Measurements from ENCODE around the gene SCO1.
"Not testable (repeated sequence)": the region's sequence is repeated elsewhere in the genome, so short reads cannot be mapped to it uniquely, and the experiment has no call there.

Gene SCO1

GRCh38 chr17:10718547-10718946 lies 21.2 kb upstream of the SCO1 start:
- DNase-seq (ENCODE audit: insufficient read length) = no peak
- TF ChIP-seq TAF1 (IDR thresholded peaks at IDR 0.05; ENCODE audit: borderline replicate concordance, low read depth, low read length) = no peak
- no peak for FAIRE-seq

- TF ChIP-seq TAF1 (IDR thresholded peaks at IDR 0.05; ENCODE audit: borderline replicate concordance, low read depth, low read length) (no peak), POLR2A (IDR thresholded peaks at IDR 0.05; ENCODE audit: low read depth, low read length) (no peak), POLR2AphosphoS5 (IDR thresholded peaks at IDR 0.05; ENCODE audit: low read depth, low read length) (no peak)
- FAIRE-seq = no peak
Measured at GRCh38 chr17:10716218-10716617, 18.9 kb upstream of the SCO1 start.

GRCh38 chr17:10713318-10713717 lies 16.0 kb upstream of the SCO1 start:
- TF ChIP-seq POLR2AphosphoS5 (IDR thresholded peaks at IDR 0.05; ENCODE audit: low read depth, low read length) = no peak
- no peak for TF ChIP-seq POLR2A (IDR thresholded peaks at IDR 0.05; ENCODE audit: low read depth, low read length)
- no peak for TF ChIP-seq TAF1 (IDR thresholded peaks at IDR 0.05; ENCODE audit: borderline replicate concordance, low read depth, low read length)
- no peak for FAIRE-seq
- no peak for DNase-seq (ENCODE audit: insufficient read length)

More at GRCh38 chr17:10716218-10716617, 18.9 kb upstream of the SCO1 start:
- DNase-seq (ENCODE audit: insufficient read length) = no peak

- peak; percentile 80 for FAIRE-seq
- DNase-seq (ENCODE audit: insufficient read length) = no peak
- TF ChIP-seq TAF1 (IDR thresholded peaks at IDR 0.05; ENCODE audit: borderline replicate concordance, low read depth, low read length) = no peak
- TF ChIP-seq POLR2A (IDR thresholded peaks at IDR 0.05; ENCODE audit: low read depth, low read length) = no peak
- TF ChIP-seq POLR2AphosphoS5 (IDR thresholded peaks at IDR 0.05; ENCODE audit: low read depth, low read length) = no peak
Measured at GRCh38 chr17:10705727-10706126, 8.4 kb upstream of the SCO1 start.

- DNase-seq (ENCODE audit: insufficient read length) = no peak
- no peak for FAIRE-seq
- TF ChIP-seq TAF1 (IDR thresholded peaks at IDR 0.05; ENCODE audit: borderline replicate concordance, low read depth, low read length) (no peak), POLR2AphosphoS5 (IDR thresholded peaks at IDR 0.05; ENCODE audit: low read depth, low read length) (no peak), POLR2A (IDR thresholded peaks at IDR 0.05; ENCODE audit: low read depth, low read length) (no peak)
Measured at GRCh38 chr17:10702574-10702973, 5.2 kb upstream of the SCO1 start.

- DNase-seq (ENCODE audit: insufficient read length) (no peak), FAIRE-seq (no peak)
- TF ChIP-seq POLR2A (IDR thresholded peaks at IDR 0.05; ENCODE audit: low read depth, low read length) (no peak), TAF1 (IDR thresholded peaks at IDR 0.05; ENCODE audit: borderline replicate concordance, low read depth, low read length) (no peak), POLR2AphosphoS5 (IDR thresholded peaks at IDR 0.05; ENCODE audit: low read depth, low read length) (no peak)
Measured at GRCh38 chr17:10699856-10700255, 2.5 kb upstream of the SCO1 start.

GRCh38 chr17:10698096-10698818 lies 924 bp upstream of the SCO1 start:
- FAIRE-seq = peak; percentile 78

GRCh38 chr17:10695875-10696407 lies 1.4 kb downstream of the SCO1 start:
- not testable (repeated sequence) for FAIRE-seq; DNase-seq (ENCODE audit: insufficient read length)

More at GRCh38 chr17:10698096-10698818, 924 bp upstream of the SCO1 start:
- TF ChIP-seq POLR2AphosphoS5 (IDR thresholded peaks at IDR 0.05; ENCODE audit: low read depth, low read length) (no peak), POLR2A (IDR thresholded peaks at IDR 0.05; ENCODE audit: low read depth, low read length) (no peak), TAF1 (IDR thresholded peaks at IDR 0.05; ENCODE audit: borderline replicate concordance, low read depth, low read length) (no peak)
- no peak for DNase-seq (ENCODE audit: insufficient read length)

GRCh38 chr17:10687499-10687898 lies 9.8 kb downstream of the SCO1 start:
- TF ChIP-seq POLR2AphosphoS5 (IDR thresholded peaks at IDR 0.05; ENCODE audit: low read depth, low read length) (no peak), TAF1 (IDR thresholded peaks at IDR 0.05; ENCODE audit: borderline replicate concordance, low read depth, low read length) (no peak), POLR2A (IDR thresholded peaks at IDR 0.05; ENCODE audit: low read depth, low read length) (no peak)
- no peak for DNase-seq (ENCODE audit: insufficient read length)
- no peak for FAIRE-seq

- TF ChIP-seq POLR2AphosphoS5 (IDR thresholded peaks at IDR 0.05; ENCODE audit: low read depth, low read length) (no peak), POLR2A (IDR thresholded peaks at IDR 0.05; ENCODE audit: low read depth, low read length) (no peak), TAF1 (IDR thresholded peaks at IDR 0.05; ENCODE audit: borderline replicate concordance, low read depth, low read length) (no peak)
- DNase-seq (ENCODE audit: insufficient read length) = no peak
- peak; percentile 68 for FAIRE-seq
Measured at GRCh38 chr17:10683853-10684252, 13.5 kb downstream of the SCO1 start.

- FAIRE-seq (no peak), DNase-seq (ENCODE audit: insufficient read length) (no peak)
- TF ChIP-seq POLR2A (IDR thresholded peaks at IDR 0.05; ENCODE audit: low read depth, low read length) = no peak
- no peak for TF ChIP-seq POLR2AphosphoS5 (IDR thresholded peaks at IDR 0.05; ENCODE audit: low read depth, low read length)
- no peak for TF ChIP-seq TAF1 (IDR thresholded peaks at IDR 0.05; ENCODE audit: borderline replicate concordance, low read depth, low read length)
Measured at GRCh38 chr17:10681866-10682446, 15.4 kb downstream of the SCO1 start.

GRCh38 chr17:10674704-10675103 lies 22.6 kb downstream of the SCO1 start:
- no peak for DNase-seq (ENCODE audit: insufficient read length)
- TF ChIP-seq POLR2A (IDR thresholded peaks at IDR 0.05; ENCODE audit: low read depth, low read length) (no peak), POLR2AphosphoS5 (IDR thresholded peaks at IDR 0.05; ENCODE audit: low read depth, low read length) (no peak), TAF1 (IDR thresholded peaks at IDR 0.05; ENCODE audit: borderline replicate concordance, low read depth, low read length) (no peak)
- FAIRE-seq = no peak
